NCI-H2029 (cell line): ENCODE data around the gene C5AR1.
"Not testable (repeated sequence)": the region's sequence is repeated elsewhere in the genome, so short reads cannot be mapped to it uniquely, and the experiment has no call there.

Experiments
- DNase-seq: peaks from one replicate; lab custom pipeline; 2025; lab: John Stamatoyannopoulos, UW

C5AR1 gene

GRCh38 chr19:47331931-47332547, 22.4 kb downstream of the C5AR1 start, which contains the start of gene C5AR2:
C5AR2 (plus strand) TSS chr19:47332175; CDS start chr19:47340800, 8,625 bp downstream.
- DNase-seq, result no peak

DNA sequence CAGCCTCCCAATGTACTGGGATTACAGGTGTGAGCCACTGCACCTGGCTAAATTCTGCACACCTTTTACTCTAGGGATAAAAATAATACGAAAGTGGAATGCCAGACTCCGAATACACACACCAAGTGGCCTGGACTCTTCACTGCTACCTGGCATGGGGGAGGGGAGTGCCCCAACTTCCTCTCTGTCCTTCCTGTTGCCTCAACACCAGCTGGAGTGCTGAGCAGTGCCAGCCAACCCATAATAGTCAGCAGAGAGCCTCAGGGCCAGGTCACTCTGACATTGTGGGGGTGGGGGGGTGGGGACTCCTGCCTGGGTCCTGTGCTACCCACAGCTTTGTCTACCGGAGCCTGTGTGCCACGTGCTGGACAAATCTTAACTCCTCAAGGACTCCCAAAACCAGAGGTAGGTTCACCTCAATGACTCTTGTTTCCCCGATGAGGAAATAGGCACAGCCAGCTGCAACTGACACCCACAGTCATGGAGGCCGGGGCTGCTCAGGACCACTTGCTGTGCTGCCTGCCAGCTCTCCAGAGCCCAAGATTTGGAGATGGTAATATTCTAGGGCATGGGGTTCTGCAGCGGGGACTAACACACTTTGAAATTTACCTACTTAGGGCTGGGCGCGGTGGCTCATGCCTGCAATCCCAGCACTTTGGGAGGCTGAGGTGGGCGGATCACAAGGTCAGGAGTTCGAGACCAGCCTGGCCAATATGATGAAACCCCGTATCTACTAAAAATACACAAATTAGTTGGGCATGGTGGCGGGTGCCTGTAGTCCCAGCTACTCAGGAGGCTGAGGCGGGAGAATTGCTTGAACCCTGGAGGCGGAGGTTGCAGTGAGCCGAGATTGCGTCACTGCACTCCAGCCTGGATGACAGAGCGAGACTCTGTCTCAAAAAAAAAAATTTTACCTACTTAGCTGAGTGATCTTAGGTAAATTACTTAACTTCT, 27.4 kb downstream of the C5AR1 start:
- DNase-seq, result peak; percentile 39

DNA sequence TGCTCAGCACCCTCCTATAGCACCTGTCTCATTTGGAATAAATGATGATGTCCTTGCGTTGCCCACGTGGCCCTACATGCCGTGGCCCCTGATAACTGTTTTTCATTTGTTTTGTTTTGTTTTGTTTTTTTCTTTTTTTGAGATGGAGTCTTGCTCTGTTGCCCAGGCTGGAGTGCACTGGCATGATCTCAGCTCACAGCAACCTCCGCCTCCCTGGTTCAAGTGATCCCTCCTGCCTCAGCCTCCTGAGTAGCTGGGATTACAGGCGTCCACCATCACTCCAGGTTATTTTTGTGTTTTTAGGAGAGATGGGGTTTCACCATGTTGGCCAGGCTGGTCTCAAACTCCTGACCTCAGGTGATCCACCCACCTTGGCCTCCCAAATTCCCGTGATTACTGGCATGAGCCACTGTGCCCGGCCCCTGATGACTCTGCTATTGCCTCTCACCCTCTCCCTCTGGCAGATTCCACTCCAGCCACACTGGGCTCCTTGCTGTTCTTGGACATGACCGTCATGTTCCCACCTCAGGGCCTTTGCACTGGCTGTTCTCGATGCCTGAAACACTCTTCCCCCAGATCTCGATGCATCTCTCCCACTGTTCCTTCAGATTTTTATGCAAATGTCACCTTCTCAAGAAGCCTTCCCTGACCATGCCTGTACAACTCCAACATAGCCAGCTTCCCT, 29.7 kb downstream of the C5AR1 start:
- DNase-seq, result no peak

DNA sequence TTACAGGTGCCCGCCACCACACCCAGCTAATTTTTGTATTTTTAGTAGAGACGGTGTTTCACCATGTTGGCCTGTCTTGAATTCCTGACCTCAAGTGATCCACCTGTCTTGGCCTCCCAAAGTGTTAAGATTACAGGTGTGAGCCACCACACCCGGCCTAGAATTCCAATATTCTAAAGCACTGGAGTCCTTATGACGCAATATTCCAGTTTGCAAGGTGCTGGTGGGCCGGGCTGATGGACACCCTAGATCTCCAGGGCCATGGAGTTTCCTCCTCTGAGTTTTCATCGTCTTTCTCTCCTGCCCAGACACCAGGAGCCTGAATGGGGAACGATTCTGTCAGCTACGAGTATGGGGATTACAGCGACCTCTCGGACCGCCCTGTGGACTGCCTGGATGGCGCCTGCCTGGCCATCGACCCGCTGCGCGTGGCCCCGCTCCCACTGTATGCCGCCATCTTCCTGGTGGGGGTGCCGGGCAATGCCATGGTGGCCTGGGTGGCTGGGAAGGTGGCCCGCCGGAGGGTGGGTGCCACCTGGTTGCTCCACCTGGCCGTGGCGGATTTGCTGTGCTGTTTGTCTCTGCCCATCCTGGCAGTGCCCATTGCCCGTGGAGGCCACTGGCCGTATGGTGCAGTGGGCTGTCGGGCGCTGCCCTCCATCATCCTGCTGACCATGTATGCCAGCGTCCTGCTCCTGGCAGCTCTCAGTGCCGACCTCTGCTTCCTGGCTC, 31.0 kb downstream of the C5AR1 start:
- DNase-seq, result no peak

DNA sequence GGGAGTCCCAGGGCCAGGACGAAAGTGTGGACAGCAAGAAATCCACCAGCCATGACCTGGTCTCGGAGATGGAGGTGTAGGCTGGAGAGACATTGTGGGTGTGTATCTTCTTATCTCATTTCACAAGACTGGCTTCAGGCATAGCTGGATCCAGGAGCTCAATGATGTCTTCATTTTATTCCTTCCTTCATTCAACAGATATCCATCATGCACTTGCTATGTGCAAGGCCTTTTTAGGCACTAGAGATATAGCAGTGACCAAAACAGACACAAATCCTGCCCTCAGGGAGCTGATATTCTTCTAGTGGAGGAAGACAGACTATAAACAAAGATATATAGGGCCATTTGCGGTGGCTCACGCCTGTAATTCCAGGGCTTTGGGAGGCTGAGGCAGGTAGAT, 32.1 kb downstream of the C5AR1 start:
- DNase-seq, result no peak

- no peak for DNase-seq
Observed at GRCh38 chr19:47343194-47343802, 33.6 kb downstream of the C5AR1 start.

DNA sequence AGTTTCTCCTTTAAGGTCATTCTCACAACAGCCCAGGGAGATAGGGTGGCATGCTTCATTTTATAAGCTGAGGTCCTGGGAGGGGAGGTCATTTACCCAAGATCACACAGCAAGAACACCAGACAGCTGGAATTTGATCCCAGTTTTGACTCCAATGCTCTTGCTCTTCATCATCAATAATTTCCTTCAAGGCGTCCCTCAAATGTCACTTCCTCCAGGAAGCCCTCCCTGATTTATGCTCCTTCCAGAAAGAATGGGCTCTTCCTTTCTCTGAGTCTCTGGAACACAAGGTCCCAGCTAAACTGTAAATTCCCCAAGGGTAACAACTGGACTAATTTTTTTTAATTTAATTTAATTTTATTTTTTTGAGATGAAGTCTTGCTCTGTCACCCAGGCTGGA, 34.8 kb downstream of the C5AR1 start:
- no peak for DNase-seq

GRCh38 chr19:47346024-47346423, 36.4 kb downstream of the C5AR1 start:
- not testable (repeated sequence) for DNase-seq

DNA sequence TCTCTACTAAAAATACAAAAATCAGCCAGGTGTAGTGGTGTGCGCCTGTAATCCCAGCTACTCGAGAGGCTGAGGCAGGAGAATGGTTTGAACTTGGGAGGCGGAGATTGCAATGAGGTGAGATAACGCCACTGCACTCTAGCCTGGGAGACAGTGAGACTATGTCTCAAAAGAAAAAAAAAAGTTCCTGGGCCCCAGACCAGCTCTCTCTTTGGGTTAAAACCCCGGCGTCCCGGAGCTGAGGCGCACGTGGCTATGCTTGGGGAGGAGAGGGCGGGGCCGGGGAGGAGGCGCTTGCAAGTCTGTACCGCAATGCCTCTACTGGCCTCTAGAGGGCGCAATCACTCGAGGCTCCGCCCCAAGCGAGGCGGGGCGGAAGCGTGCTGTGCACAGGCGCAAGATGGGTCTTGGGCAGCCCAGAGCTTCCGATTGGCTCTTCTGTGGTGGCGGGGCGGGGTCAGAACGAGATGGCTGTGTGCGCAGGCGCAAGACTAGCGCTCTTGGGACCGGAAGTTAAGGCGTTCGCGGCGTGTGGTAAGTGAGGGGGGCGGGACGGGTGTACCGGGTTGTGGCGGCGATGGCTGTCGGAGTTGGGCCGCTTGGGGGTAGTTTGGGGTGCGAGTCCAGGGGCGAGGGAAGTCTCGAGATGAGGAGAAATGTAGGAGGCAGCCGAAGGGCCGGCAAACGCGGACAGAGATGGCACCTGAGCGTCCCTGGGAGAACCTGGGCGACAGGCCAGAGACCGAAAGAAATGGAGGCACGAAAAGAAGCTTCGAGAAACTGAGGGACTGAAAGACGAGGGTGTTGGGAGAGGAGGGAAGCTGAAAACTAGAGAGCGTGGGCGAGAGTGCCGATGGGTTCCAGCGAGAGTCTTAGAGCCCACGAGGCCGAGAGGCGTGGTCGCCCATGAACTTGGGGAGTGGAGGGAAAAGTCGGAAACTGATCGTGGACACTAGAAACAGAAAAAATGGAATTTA, 39.4 kb downstream of the C5AR1 start, which contains the start of gene DHX34:
Gene DHX34, plus strand, starts transcription at position 497 of the 977 bp plus-strand sequence. CDS start 3,716 bp downstream, outside the sequence.
- peak; percentile 94 for DNase-seq

DNA sequence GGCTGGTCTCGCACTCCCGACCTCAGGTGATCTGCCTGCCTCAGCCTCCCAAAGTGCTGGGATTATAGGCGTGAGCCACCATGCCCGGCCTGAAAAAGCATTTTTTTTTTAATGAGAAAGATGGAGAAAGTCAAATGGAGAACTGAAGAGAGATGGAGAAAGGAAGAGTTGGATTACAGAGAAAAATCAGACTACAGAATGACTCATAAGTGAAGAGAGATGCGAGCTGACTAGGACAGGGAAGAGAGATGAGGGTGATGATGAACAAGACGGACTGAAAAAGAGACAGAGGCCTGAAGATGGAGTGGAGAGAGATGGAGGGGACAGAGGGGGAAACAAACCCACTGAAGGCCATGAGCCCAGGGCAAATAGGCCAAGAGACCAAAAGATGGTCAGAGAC, 41.0 kb downstream of the C5AR1 start:
- no peak for DNase-seq

- DNase-seq, result no peak
Observed at GRCh38 chr19:47351548-47351947, 41.9 kb downstream of the C5AR1 start.

- DNase-seq, result no peak
Observed at GRCh38 chr19:47352095-47352494, 42.4 kb downstream of the C5AR1 start.

DNA sequence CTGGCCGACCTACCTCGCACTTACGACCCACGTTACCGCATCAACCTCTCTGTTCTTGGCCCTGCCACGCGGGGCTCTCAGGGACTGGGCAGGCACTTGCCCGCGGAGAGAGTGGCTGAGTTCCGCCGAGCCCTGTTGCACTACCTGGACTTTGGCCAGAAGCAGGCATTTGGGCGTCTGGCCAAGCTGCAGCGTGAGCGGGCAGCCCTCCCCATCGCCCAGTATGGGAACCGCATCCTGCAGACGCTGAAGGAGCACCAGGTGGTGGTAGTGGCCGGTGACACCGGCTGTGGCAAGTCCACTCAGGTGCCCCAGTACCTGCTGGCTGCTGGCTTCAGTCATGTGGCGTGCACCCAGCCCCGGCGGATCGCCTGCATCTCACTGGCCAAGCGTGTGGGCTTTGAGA, 43.6 kb downstream of the C5AR1 start:
- DNase-seq, result peak; percentile 86

DNA sequence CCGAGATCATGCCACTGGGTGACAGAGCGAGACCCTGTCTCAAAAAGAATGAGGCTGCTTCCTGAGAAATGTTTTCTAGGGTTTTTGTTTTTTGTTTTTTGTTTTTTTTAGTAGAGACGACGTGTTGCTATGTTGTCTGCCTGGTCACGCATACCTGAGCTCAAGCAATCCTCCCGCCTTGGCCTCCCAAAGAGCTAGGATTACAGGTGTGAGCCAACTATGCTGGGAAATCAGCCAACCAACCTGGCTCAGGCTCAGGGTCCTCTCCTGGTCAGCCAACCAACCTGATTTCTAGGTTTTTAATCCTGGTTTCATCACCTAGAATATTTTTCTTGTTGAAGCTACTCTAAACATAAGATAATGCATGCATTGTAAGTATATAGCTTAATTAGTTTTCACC, 47.2 kb downstream of the C5AR1 start:
- DNase-seq, result peak; percentile 42

DNA sequence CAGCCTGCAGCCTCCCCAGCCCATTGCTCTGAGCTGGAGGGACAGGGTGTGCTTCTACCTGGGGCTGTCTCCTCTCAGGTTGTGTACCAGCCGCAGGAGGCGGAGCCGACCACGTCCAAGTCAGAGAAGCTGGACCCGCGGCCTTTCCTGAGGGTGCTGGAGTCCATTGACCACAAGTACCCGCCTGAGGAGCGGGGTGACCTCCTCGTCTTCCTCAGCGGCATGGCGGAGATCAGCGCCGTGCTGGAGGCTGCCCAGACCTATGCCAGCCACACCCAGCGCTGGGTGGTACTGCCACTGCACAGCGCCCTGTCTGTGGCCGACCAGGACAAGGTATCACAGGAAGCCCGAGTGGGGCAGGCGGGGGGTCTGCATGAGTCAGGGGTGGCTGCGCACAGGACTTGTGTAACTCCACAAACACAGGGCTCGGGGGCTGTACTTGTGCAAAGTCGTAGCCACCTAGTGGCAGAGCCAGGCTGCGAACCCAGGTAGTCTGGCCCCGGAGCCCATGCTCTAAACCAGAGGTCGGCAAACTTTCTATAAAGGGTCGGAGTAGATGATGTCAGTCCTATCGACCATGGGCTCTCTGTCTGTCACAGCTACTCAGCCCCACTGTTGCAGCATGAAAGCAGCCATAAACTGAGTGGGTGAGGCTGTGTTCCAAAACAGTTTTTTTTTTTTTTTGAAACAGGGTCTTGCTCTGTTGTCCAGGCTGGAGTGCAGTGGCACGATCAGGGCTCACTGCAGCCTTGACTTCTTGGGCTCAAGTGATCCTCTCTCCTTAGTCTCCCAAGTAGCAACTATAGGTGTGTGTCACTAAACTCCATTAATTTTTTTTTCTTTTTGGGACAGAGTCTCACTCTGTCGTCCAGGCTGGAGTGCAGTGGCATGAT, 48.4 kb downstream of the C5AR1 start:
- no peak for DNase-seq

- no peak for DNase-seq
Observed at GRCh38 chr19:47358936-47359335, 49.3 kb downstream of the C5AR1 start.

DNA sequence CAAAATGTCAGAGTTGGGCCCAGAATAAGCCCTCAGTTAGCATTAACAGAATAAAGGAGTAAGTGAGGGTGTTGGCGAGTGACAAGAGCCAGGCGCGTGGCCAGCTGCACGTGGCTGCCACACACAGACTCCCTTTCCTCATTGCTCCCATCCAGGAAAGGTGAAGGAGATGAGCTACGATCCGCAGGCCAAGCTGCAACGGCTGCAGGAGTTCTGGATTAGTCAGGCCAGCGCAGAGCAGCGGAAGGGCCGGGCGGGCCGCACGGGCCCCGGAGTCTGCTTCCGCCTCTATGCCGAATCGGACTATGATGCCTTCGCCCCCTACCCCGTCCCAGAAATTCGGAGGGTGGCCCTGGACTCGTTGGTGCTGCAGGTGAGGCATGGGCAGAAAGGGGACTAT, 52.7 kb downstream of the C5AR1 start:
- DNase-seq, result no peak

DNA sequence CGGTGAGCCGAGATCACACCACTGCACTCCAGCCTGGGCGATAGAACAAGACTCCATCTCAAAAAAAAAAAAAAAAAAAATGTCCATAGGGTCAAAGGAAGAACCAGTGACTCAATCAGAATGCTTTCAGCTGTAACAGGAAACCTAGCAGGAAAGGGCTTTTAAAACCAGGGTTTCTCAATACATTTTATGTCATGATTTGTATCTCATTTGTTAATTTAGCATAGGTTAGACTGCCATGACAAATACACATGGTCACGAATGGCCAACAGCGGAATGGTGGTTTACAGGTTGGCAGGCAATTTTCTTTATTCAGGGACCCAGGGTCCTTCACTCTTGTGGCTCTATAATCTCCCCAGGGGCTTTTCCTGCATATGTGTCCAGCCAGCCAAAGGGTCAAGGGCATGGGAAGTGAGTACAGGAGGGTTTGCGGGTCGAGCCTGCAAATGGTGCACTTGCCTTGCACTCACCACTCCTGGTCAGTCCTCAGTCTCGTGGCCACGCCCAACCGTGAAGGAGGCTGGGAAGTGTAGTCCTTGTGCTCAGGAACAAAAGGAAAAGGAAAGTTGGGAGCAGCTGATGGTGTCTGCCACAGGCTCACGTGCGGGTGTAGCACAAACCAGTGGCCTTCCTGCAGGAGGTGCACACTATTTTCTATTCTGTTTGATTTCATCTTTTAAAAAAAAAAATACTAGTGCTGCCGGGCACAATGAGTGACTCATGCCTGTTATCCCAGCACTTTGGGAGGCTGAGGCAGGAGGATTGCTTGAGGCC, 54.3 kb downstream of the C5AR1 start:
- DNase-seq, result no peak
